Upper lobe of left lung (tissue), 4 donors: ENCODE data around the gene COX4I1.

Experiments
- EP300 ChIP-seq, 4 donors: sonication (generic); formaldehyde crosslinking; IDR thresholded peaks; one replicate each; pipeline ENCODE4 v1.5.1; 2017; ENCODE audit warnings: antibody characterized with exemption in 4 of 4, control low read depth in 2 of 4
- POLR2A ChIP-seq, 4 donors: fragments of 450-650 bp; IDR thresholded peaks; one replicate each; pipeline ENCODE4 v1.5.1; 2016 to 2017; ENCODE audit warnings: antibody characterized with exemption in 4 of 4, mild to moderate bottlenecking in 2 of 4
- POLR2AphosphoS5 ChIP-seq, 2 donors: sonication (generic); formaldehyde crosslinking; IDR thresholded peaks; one replicate each; pipeline ENCODE4 v1.5.1; 2017; ENCODE audit warnings: antibody characterized with exemption in 2 of 2
- TF ChIP-seq, protein P1 (sequence below), 6 experiments: fragments of 450-650 bp in 4 of 6; fragments of 200-600 bp in 2 of 6; sonication (generic) in 2 of 6; IDR thresholded peaks; one replicate each; pipeline ENCODE4 v1.5.1; 2016 to 2019; ENCODE audit warnings: antibody characterized with exemption in 6 of 6

DNA sequence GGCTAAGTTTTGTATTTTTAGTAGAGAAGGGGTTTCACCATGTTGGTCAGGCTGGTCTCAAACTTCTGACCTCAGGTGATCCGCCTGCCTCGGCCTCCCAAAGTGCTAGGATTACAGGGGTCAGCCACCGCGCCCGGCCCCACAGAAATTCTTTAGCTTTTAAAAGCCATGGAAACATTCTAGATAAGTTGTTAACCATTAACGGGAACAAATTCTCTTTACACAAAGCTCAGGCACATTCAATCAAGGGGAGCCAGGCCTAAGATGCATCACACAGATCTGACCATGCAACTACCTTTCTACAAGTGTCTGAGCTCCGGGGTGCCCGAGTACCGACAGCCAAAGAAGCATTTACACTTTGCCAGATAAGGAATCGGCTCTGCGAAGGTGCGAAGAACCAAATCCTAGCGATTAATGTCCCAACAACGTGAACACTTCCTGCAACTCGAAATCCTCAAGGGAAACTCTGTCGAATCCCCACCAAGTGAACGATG, 1.2 kb upstream of the COX4I1 start:
- no peak for TF ChIP-seq EP300 (IDR thresholded peaks at IDR 0.05)
- TF ChIP-seq, protein P1, sequence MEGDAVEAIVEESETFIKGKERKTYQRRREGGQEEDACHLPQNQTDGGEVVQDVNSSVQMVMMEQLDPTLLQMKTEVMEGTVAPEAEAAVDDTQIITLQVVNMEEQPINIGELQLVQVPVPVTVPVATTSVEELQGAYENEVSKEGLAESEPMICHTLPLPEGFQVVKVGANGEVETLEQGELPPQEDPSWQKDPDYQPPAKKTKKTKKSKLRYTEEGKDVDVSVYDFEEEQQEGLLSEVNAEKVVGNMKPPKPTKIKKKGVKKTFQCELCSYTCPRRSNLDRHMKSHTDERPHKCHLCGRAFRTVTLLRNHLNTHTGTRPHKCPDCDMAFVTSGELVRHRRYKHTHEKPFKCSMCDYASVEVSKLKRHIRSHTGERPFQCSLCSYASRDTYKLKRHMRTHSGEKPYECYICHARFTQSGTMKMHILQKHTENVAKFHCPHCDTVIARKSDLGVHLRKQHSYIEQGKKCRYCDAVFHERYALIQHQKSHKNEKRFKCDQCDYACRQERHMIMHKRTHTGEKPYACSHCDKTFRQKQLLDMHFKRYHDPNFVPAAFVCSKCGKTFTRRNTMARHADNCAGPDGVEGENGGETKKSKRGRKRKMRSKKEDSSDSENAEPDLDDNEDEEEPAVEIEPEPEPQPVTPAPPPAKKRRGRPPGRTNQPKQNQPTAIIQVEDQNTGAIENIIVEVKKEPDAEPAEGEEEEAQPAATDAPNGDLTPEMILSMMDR (IDR thresholded peaks at IDR 0.05): no peak
- TF ChIP-seq POLR2AphosphoS5 (IDR thresholded peaks at IDR 0.05): no peak
- TF ChIP-seq POLR2A (IDR thresholded peaks at IDR 0.05): no peak
